HUES64 (cell line): ENCODE results near the gene YKT6.
"Not testable (repeated sequence)": the region's sequence is repeated elsewhere in the genome, so short reads cannot be mapped to it uniquely, and the experiment has no call there.

Experiments used
- H3K27ac ChIP-seq: 2 replicates; pipeline ENCODE4 v1.7.0; 2013; ENCODE audit warnings: low read depth, low read length, inconsistent platforms
- H3K27me3 ChIP-seq: 2 replicates; pipeline ENCODE4 v1.6.1; 2013; ENCODE audit warnings: mild to moderate bottlenecking, low read length; ENCODE audit not compliant: insufficient read depth
- H3K36me3 ChIP-seq: 2 replicates; pipeline ENCODE4 v1.6.1; 2013; ENCODE audit warnings: mild to moderate bottlenecking, low read length; ENCODE audit not compliant: insufficient read depth
- H3K4me1 ChIP-seq: 2 replicates; pipeline ENCODE4 v1.6.1; 2013; ENCODE audit warnings: mild to moderate bottlenecking, low read length, moderate library complexity; ENCODE audit not compliant: insufficient read depth
- H3K4me3 ChIP-seq: 2 replicates; pipeline ENCODE4 v1.5.1; 2013; ENCODE audit warnings: mild to moderate bottlenecking, low read length, moderate library complexity
- H3K9ac ChIP-seq: 2 replicates; pipeline ENCODE4 v1.6.1; 2013; ENCODE audit warnings: mild to moderate bottlenecking, low read depth, low read length
- H3K9me3 ChIP-seq: 2 replicates; pipeline ENCODE4 v1.6.1; 2013; ENCODE audit warnings: low read depth, low read length; ENCODE audit not compliant: insufficient read depth
- WGBS: fragments of 150-250, 120-280 bp; methylation state at CpG from one replicate; pipeline ENCODE4 v1.1.7; 2013; ENCODE audit warnings: missing lambda C conversion rate; 5-methylcytosine and 5-hydroxymethylcytosine counted together

The YKT6 gene

DNA sequence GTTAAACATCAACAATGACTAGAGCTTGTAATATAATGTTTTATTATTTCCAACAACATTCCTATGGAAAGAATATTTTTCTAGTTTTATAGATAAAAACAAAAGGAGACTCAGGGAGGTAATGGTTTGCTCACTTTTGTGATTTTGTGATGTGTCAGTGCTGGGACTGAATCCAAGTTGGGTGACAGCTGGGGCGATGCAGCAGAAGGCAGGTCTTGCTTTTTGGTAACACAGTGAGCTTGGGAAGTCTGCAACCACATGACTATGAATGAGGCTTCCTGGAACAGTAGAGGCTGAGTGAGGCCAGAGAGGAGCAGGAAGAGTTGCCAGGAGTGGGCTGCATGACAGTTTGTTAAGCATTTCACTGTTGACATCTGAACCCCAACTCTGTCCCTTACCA lies 4.9 kb upstream of the YKT6 start:
- 78% methylated on average over 1 of the region's 1 CpG for WGBS
- H3K36me3 ChIP-seq, result no peaks in the 10 kb centered on the region
- no peaks in the 10 kb centered on the region for H3K4me1 ChIP-seq
- H3K27me3 ChIP-seq, result peaks cover 10% of the 10 kb centered on the region; the same call in 1 of the 2 replicates
- H3K9ac ChIP-seq, result no peak overlapping the region
- H3K4me3 ChIP-seq, result no peak overlapping the region
- no peak overlapping the region for H3K27ac ChIP-seq
- H3K9me3 ChIP-seq, result no peaks in the 10 kb centered on the region

DNA sequence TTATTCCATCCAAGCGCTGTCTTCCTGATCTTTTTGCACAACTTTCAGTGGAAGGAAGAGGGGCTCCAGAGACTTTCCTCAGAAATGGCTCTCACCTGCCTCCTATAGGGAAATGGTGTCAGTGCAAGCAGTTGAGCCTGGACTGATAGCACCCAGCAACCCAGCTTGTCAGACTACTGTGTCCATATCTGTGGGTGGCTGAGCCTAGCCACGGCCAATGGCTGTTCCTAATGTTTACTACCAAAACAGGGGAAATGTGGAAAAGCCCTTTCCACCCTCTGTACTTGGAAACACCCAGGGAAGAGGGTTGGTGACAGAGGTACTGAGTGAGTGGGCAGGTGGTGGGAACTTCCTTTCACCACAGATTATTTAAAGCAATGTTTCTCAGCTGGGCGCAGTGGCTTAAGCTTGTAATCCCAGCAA lies 4.3 kb upstream of the YKT6 start:
- 55% methylated on average over 3 of the region's 3 CpGs for WGBS
- Histone ChIP-seq H3K9me3 (no peaks in the 10 kb centered on the region), H3K9ac (no peak overlapping the region), H3K4me3 (no peak overlapping the region), H3K27ac (no peak overlapping the region), H3K36me3 (no peaks in the 10 kb centered on the region), H3K4me1 (no peaks in the 10 kb centered on the region), H3K27me3 (peaks cover 10% of the 10 kb centered on the region; the same call in 1 of the 2 replicates)

DNA sequence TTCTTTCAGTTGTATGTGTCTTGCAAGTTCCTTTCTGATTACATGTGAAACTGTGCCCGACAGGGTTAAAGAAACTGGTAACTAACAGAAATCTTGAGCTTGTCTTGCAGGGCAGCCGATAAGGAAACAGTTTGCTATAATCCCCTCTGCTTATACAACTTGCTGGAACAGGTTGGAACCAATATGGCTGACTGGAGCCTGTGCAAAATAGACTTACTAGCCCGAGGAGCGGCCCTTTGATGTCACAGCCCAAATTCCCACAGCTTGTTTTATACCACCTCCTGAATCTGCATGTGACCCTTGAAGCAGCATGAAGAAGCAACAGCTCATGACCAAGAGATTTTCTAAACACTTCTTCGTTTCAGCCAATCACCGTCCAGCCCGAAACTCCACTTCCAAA lies 3.3 kb upstream of the YKT6 start:
- no peaks in the 10 kb centered on the region for H3K36me3 ChIP-seq
- H3K9me3 ChIP-seq, result no peaks in the 10 kb centered on the region
- peaks cover 6% of the 10 kb centered on the region for H3K4me1 ChIP-seq
- 88% methylated on average over 7 of the region's 7 CpGs for WGBS
- no peak overlapping the region for H3K4me3 ChIP-seq
- peaks cover 10% of the 10 kb centered on the region; the same call in 1 of the 2 replicates for H3K27me3 ChIP-seq
- no peak overlapping the region for H3K9ac ChIP-seq
- H3K27ac ChIP-seq, result no peak overlapping the region

DNA sequence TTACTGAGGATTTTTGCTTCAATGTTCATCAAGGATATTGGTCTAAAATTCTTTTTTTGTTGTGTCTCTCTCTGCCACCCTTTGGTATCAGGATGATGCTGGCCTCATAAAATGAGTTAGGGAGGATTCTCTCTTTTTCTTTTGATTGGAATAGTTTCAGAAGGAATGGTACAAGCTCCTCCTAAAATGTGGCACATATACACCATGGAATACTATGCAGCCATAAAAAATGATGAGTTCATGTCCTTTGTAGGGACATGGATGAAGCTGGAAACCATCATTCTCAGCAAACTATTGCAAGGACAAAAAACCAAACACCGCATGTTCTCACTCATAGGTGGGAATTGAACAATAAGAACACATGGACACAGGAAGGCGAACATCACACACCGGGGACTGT lies 615 bp upstream of the YKT6 start:
- H3K27me3 ChIP-seq, H3K9me3 ChIP-seq, H3K9ac ChIP-seq, H3K4me3 ChIP-seq, H3K4me1 ChIP-seq, H3K27ac ChIP-seq: not testable (repeated sequence)
- no CpG with 5 or more reads among the region's 3 CpGs for WGBS
- H3K36me3 ChIP-seq, result peaks cover 10% of the 10 kb centered on the region

DNA sequence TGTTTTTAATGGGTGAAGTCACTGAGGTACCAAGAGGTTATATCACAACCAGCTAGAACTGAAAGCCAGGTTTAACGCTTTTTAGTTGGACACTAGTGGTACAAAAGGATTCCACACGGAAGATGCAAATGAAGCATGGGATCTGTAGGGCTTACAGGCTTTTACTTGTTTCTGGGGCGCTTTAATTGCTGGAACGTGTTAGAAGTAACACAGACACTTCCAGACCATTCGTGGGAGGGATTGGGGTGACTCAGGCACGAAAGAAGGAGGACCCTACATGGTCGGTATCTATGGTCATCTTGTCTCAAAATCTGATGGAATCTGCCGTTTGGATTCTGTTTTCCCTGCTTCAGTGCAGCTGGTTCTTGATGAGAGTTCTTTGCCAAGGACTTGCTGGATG lies 1.0 kb downstream of the YKT6 start:
- Histone ChIP-seq H3K9me3 (no peaks in the 10 kb centered on the region), H3K27ac (no peak overlapping the region), H3K27me3 (peaks cover 10% of the 10 kb centered on the region; the same call in 1 of the 2 replicates), H3K36me3 (peaks cover 27% of the 10 kb centered on the region), H3K9ac (peak overlapping the region; percentile 48), H3K4me1 (peaks cover 7% of the 10 kb centered on the region), H3K4me3 (peak overlapping the region; percentile 86)
- 20% methylated on average over 8 of the region's 8 CpGs for WGBS

DNA sequence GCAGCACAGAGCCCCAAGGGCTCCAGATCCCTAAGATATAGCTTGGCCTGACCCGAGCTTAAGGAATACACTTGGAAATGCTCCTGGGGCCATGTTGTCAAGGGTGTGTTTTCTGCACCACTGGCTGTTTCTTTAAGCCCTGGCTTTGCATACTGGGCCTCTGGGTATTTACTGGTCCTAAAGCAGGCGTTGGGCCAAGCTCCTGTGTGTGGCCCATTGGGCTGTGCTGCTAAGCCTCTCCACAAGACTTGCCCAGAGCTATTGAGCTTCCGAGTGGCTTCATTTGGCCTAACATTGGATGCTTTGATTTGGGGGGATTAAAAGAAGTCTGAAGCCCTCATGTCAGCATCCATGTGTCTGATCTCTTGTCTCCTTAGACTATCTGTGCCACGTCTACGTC lies 5.2 kb downstream of the YKT6 start:
- Histone ChIP-seq H3K27me3 (no peaks in the 10 kb centered on the region), H3K9ac (no peak overlapping the region), H3K9me3 (no peaks in the 10 kb centered on the region), H3K36me3 (peaks cover 69% of the 10 kb centered on the region), H3K4me1 (peaks cover 7% of the 10 kb centered on the region), H3K4me3 (no peak overlapping the region), H3K27ac (no peak overlapping the region)
- WGBS, result 94% methylated on average over 5 of the region's 5 CpGs

DNA sequence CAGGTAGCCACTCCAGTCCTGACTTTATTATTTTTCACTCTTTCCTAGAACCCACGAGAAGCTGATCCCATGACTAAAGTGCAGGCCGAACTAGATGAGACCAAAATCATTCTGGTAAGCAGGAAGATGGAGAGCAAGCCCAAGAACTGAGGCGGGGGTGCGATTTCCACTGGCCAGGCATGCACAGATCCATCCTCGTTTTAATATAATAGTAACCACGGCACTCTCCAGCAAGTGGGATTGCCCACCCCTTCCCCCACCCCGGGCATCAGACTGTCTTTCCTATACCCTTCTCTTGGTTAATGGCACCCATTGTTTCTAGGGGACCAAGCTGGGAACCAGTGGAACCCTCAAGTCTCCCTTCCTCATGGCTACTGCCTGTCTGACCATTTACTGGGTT lies 7.3 kb downstream of the YKT6 start:
- H3K4me3 ChIP-seq, result no peak overlapping the region
- H3K9me3 ChIP-seq, result no peaks in the 10 kb centered on the region
- H3K27ac ChIP-seq, result no peak overlapping the region
- 92% methylated on average over 7 of the region's 7 CpGs for WGBS
- H3K27me3 ChIP-seq, result no peaks in the 10 kb centered on the region
- H3K36me3 ChIP-seq, result peaks cover 89% of the 10 kb centered on the region
- no peaks in the 10 kb centered on the region for H3K4me1 ChIP-seq
- H3K9ac ChIP-seq, result no peak overlapping the region

DNA sequence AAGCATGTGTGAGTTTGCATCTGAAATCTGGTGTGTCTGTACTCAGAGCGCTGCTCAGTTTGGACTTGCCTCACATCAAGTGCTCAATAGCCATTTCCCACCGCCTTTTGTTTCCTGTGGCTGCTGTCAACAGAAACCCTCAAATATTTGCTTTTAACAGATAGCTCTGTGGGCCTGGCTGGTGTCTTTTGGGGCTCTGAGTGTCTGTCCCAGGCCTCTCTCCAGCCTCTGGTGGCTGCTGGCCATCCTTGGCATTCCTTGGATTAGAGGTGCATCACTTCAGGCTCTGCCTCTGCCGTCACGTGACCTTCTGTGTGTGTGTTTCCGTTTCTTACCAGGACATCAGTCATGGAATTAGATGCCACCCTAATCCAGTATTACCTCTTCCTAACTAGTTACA lies 9.3 kb downstream of the YKT6 start:
- Histone ChIP-seq H3K4me1 (peaks cover 10% of the 10 kb centered on the region; the same call in 1 of the 2 replicates), H3K9me3 (no peaks in the 10 kb centered on the region), H3K36me3 (peaks cover 84% of the 10 kb centered on the region), H3K27ac (no peak overlapping the region), H3K4me3 (no peak overlapping the region), H3K27me3 (no peaks in the 10 kb centered on the region), H3K9ac (no peak overlapping the region)
- WGBS, result 90% methylated on average over 5 of the region's 5 CpGs

DNA sequence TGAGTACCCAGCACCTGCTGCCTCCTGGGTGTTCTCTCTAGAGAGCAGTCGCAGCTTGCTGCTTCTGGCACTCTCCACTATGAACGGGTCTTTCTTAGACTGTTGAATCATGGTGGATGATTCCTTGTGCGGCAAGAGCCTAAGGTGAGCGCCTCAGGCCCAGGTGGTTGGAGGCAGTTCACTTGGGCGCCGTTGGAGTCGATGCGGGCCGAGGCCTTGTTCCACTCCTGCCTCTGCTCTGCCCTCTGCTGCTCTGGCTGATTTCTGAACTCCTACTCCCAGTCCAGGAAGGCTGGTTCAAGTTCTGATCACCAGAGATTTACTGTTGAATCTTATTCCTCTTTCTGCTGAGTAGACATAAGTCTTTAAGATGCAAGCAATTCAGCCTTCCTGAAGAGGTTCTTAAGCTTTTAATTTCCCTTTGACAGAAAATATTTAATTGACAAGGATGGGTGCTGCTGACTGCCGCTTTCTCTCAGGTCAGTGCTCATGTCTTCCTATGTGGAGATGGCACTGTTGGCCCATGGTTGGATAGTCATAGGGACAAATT lies 10.4 kb downstream of the YKT6 start:
- 95% methylated on average over 10 of the region's 10 CpGs for WGBS
- Histone ChIP-seq H3K9ac (no peak overlapping the region), H3K27ac (no peak overlapping the region), H3K9me3 (no peaks in the 10 kb centered on the region), H3K36me3 (peaks cover 73% of the 10 kb centered on the region), H3K4me3 (no peak overlapping the region), H3K4me1 (peaks cover 10% of the 10 kb centered on the region; the same call in 1 of the 2 replicates), H3K27me3 (no peaks in the 10 kb centered on the region)

DNA sequence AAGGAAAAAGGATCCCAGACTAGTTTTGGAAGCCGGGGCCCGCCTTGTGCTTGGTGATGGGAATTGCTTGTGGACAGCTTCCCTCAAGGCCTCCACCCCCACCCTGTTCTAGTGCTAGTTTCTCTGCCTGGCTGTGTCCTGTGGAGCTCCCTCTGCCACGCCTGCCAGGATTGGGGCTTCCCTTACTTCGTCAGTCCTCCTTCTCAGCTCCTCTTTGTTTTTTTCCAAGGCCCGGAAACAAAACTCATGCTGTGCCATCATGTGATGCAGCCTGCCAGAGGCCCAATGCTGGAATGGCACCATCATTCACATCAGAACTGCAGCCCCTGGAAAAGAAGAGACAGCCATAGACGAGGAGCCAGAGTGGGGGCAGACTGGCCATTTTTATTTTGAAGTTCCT lies 11.2 kb downstream of the YKT6 start:
- H3K36me3 ChIP-seq, result peaks cover 65% of the 10 kb centered on the region
- H3K4me1 ChIP-seq, result peaks cover 10% of the 10 kb centered on the region; the same call in 1 of the 2 replicates
- no peak overlapping the region for H3K4me3 ChIP-seq
- no peak overlapping the region for H3K27ac ChIP-seq
- H3K9me3 ChIP-seq, result no peaks in the 10 kb centered on the region
- H3K27me3 ChIP-seq, result no peaks in the 10 kb centered on the region
- 90% methylated on average over 6 of the region's 6 CpGs for WGBS
- no peak overlapping the region for H3K9ac ChIP-seq

DNA sequence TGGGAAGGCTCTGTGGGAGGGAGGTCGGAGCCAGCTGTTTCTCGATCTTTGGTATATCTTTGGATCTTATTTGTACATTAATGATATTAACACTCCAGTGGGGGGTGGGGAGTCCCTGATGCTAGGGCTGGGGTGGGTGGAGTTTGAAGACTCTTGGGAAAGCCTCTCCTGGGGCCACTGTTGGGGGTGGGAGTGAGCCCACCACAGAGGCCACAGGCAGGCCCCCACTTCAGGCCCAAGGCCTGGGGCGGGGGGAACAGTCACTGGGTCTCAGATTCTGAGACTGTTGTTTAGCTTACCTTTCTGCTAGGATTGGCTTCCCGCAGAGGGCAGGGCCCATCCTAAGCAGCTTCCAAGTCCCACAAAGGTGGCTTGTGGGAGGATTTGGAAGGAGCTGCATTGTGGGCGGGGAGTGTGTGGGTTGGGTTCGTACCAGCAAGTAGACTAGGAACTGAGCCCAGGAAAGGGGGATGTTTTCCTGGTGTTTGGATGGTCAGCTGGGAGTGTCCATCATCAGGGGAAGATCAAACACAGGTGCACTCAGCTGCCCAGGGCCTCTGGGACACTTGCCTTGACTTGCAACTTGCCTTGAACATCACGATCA lies 11.9 kb downstream of the YKT6 start:
- H3K36me3 ChIP-seq, result peaks cover 58% of the 10 kb centered on the region
- H3K9ac ChIP-seq, result no peak overlapping the region
- H3K4me1 ChIP-seq, result peaks cover 10% of the 10 kb centered on the region; the same call in 1 of the 2 replicates
- no peak overlapping the region for H3K4me3 ChIP-seq
- H3K27ac ChIP-seq, result no peak overlapping the region
- 92% methylated on average over 6 of the region's 7 CpGs for WGBS
- no peaks in the 10 kb centered on the region for H3K27me3 ChIP-seq
- no peaks in the 10 kb centered on the region for H3K9me3 ChIP-seq
